Muscle of arm (tissue), 14 donors: ENCODE data around the gene OMA1. TPM values are rescaled to one million over a fixed set of nuclear protein-coding genes. Genes with fewer than 3 reads are reported as not detected.
"Not testable (repeated sequence)": the region's sequence is repeated elsewhere in the genome, so short reads cannot be mapped to it uniquely, and the experiment has no call there.

ENCODE experiments used
- DNase-seq: peaks from one replicate; pipeline ENCODE4 v3.0.0-alpha.2; 2013
- long read RNA-seq, 11 donors: transcript quantifications; one replicate each; lab custom pipeline, GENCODE V29; 2026
- polyA plus RNA-seq, 12 donors: library from polyadenylated mRNA; unstranded; fragments of 120-200 nt; gene quantifications; one replicate each; pipeline ENCODE4 v1.2.1, GENCODE V29; 2013; ENCODE audit not compliant: insufficient read length in 12 of 12

Gene OMA1
- 10 to 100 TPM in 11 of 12 donors, not detected in 1; 14.0 to 33.4 (median 20.5) TPM for polyA plus RNA-seq
- long read RNA-seq, donor 1, partial matches to known transcripts, result 5 of 6 reads
- long read RNA-seq, donor 1, other reads (novel, unspliced or antisense), result 0 of 6 reads
- long read RNA-seq, donor 2, partial matches to known transcripts, result 0 of 1 reads
- long read RNA-seq, donor 2, other reads (novel, unspliced or antisense), result 0 of 1 reads
- long read RNA-seq, donor 3, result 0 reads
- long read RNA-seq, donor 4, result 0 reads
- long read RNA-seq, donor 5, result 0 reads
- long read RNA-seq, donor 6, result 0 reads
- long read RNA-seq, donor 7, result 0 reads
- long read RNA-seq, donor 8, result 0 reads
- long read RNA-seq, donor 9, result 0 reads
- long read RNA-seq, donor 10, result 0 reads
- long read RNA-seq, donor 11, result 0 reads

GRCh38 chr1:58546520-58547308 lies at the start of gene OMA1:
Gene OMA1 (minus strand): TSS chr1:58546726. CDS start chr1:58539294, 7,432 bp downstream.
- DNase-seq, result peak; percentile 98

- no peak for DNase-seq
Measured at GRCh38 chr1:58594546-58594945, 48.0 kb upstream of the OMA1 start.

- no peak for DNase-seq
Measured at GRCh38 chr1:58592522-58593134, 46.1 kb upstream of the OMA1 start.

GRCh38 chr1:58591806-58592205 lies 45.3 kb upstream of the OMA1 start:
- no peak for DNase-seq

- DNase-seq, result no peak
Measured at GRCh38 chr1:58590019-58590418, 43.5 kb upstream of the OMA1 start.

- DNase-seq, result no peak
Measured at GRCh38 chr1:58588396-58588795, 41.9 kb upstream of the OMA1 start.

GRCh38 chr1:58587667-58588066 lies 41.1 kb upstream of the OMA1 start:
- no peak for DNase-seq

GRCh38 chr1:58586271-58586670 lies 39.7 kb upstream of the OMA1 start:
- DNase-seq, result no peak

GRCh38 chr1:58585581-58586151 lies 39.1 kb upstream of the OMA1 start:
- DNase-seq, result no peak

- DNase-seq, result no peak
Measured at GRCh38 chr1:58585166-58585565, 38.6 kb upstream of the OMA1 start.

- DNase-seq, result no peak
Measured at GRCh38 chr1:58584082-58584895, 37.8 kb upstream of the OMA1 start.

- DNase-seq, result no peak
Measured at GRCh38 chr1:58583496-58583895, 37.0 kb upstream of the OMA1 start.

- not testable (repeated sequence) for DNase-seq
Measured at GRCh38 chr1:58582143-58582542, 35.6 kb upstream of the OMA1 start.

GRCh38 chr1:58581641-58582040 lies 35.1 kb upstream of the OMA1 start:
- DNase-seq, result no peak

- no peak for DNase-seq
Measured at GRCh38 chr1:58580186-58580585, 33.7 kb upstream of the OMA1 start.

GRCh38 chr1:58577654-58578030 lies 31.1 kb upstream of the OMA1 start:
- no peak for DNase-seq

GRCh38 chr1:58576727-58577653 lies 30.5 kb upstream of the OMA1 start, which contains the start of gene TACSTD2:
Gene TACSTD2 (minus strand): TSS chr1:58577252. CDS start chr1:58577156, 96 bp downstream.
- DNase-seq, result no peak

- no peak for DNase-seq
Measured at GRCh38 chr1:58576325-58576726, 29.8 kb upstream of the OMA1 start.

GRCh38 chr1:58575551-58576324 lies 29.2 kb upstream of the OMA1 start:
- DNase-seq, result no peak
